Erythroblast (primary cell): ENCODE measurements around the gene CDC42BPG.
A peak's percentile ranks its signal among the peaks of the same experiment; 100 is the strongest.

ENCODE experiments used
- GATA1 ChIP-seq: IDR thresholded peaks from 2 replicates; pipeline ENCODE4 v1.6.1; 2011; ENCODE audit warnings: low read depth, mild to moderate bottlenecking, control low read depth, low read length, moderate library complexity
- POLR2A ChIP-seq: IDR thresholded peaks from 2 replicates; pipeline ENCODE4 v1.6.1; 2011; ENCODE audit warnings: mild to moderate bottlenecking, low read length

DNA sequence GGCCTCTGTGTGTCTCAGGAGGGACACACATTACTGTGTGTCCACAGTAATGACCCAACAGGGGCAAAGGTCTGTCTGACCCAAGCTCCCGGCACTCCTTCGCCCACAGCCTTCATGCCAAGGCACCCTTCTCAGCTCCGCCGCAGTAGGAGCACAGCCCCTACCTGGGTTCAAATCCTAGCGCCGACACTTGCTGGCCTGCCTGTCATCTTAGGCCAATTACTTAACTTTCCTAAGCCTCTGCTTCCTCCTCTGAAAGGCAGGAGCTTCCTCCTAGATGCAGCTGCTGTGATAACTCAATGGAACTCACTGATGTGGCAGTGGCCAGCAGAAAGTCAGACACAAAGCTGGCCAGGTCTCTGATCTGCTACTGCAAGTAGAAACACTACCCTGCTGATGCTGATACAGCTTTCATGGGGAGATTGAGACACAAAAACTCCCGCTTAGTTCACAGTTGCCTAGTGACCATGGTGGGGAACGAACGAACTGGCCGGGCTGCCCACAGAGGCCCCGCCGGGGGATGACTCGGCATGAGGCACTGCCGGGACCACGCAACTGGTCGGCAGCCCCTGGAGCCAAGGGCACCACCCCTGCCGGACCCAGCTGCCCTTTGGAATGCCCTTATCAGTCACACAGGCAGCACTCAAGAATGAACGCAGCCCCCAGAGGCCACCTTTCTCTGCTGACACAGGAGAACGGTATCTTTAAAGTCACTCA is 25.9 kb upstream of the CDC42BPG start:
- peak; percentile 30 for TF ChIP-seq POLR2A
- TF ChIP-seq GATA1 = no peak
